ENCODE data around the gene PMVK. TPM values are rescaled to one million over a fixed set of nuclear protein-coding genes. Genes with fewer than 3 reads are reported as not detected.
A peak's percentile ranks its signal among the peaks of the same experiment; 100 is the strongest.

The PMVK gene
- total and polyA plus RNA-seq, 2 experiments from 2014 or later, result 12.5 to 53.5 TPM

DNA sequence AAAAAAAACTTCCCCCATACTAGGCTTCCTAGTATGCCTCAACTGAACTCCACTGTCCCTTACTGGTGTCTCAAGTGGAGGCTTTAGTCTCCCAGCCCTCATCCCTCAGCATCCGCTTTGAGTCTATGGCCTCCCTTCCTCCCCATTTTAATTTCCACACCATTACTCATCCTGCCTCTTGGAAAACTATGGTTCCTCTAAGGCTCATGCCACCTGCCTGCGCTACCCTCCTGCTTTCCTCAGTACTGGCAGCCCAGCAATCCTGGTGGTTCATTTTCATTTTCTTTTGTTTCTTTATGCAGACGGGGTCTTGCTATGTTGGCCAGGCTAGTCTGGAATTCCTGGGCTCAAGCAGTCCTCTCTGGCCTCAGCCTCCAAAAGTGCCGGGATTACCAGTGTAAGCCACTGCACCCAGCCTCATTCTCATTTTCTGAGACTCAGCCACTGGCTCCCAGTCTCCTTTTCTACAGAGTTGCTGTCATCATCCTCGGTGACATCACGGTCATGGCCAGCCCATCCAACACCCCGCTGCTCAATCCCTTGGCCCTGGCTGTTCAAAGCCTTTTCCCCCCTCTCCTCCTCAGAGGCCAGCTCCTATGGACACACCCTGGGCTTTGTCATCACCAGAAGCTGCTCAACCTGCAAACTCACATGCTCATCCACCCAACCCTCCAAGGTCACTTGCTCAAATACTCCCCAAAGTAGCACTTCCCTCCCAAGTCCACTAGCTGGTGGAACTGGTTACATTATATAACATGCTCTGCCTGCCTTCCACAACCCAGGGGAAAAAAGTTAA lies 2.3 kb upstream of the PMVK start:
- Histone ChIP-seq H3K9me3 (ENCODE audit: low read depth) (no peaks in the 10 kb centered on the region), H3K27ac (peak overlapping the region; percentile 96), H2AFZ (no peak overlapping the region), H3K4me1 (ENCODE audit: insufficient read depth) (peaks cover 15% of the 10 kb centered on the region), H3K36me3 (replicated peaks; ENCODE audit: insufficient read depth, low read depth) (no peaks in the 10 kb centered on the region), H3K4me3 (no peak overlapping the region), H3K4me2 (no peak overlapping the region), H3K27me3 (no peaks in the 10 kb centered on the region), H4K20me1 (ENCODE audit: insufficient read depth, poor library complexity, severe bottlenecking) (no peaks in the 10 kb centered on the region), H3K79me2 (peaks cover 9% of the 10 kb centered on the region), H3K9me2 (replicated peaks; ENCODE audit: insufficient read depth) (no peaks in the 10 kb centered on the region)
- TF ChIP-seq EZH2 (IDR thresholded peaks at IDR 0.05; ENCODE audit: borderline replicate concordance) (no peak), EZH2phosphoT487 (IDR thresholded peaks at IDR 0.05; ENCODE audit: low read depth, severe bottlenecking, unreplicated experiment) (no peak)
- TF ChIP-seq, protein P1, sequence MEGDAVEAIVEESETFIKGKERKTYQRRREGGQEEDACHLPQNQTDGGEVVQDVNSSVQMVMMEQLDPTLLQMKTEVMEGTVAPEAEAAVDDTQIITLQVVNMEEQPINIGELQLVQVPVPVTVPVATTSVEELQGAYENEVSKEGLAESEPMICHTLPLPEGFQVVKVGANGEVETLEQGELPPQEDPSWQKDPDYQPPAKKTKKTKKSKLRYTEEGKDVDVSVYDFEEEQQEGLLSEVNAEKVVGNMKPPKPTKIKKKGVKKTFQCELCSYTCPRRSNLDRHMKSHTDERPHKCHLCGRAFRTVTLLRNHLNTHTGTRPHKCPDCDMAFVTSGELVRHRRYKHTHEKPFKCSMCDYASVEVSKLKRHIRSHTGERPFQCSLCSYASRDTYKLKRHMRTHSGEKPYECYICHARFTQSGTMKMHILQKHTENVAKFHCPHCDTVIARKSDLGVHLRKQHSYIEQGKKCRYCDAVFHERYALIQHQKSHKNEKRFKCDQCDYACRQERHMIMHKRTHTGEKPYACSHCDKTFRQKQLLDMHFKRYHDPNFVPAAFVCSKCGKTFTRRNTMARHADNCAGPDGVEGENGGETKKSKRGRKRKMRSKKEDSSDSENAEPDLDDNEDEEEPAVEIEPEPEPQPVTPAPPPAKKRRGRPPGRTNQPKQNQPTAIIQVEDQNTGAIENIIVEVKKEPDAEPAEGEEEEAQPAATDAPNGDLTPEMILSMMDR (IDR thresholded peaks at IDR 0.05; ENCODE audit: poor library complexity), result no peak
- peak; percentile 48 for DNase-seq (ENCODE audit: low spot score)
- 95% methylated on average over 7 of the region's 7 CpGs for WGBS (ENCODE audit: low lambda C conversion rate, missing lambda C conversion rate)

DNA sequence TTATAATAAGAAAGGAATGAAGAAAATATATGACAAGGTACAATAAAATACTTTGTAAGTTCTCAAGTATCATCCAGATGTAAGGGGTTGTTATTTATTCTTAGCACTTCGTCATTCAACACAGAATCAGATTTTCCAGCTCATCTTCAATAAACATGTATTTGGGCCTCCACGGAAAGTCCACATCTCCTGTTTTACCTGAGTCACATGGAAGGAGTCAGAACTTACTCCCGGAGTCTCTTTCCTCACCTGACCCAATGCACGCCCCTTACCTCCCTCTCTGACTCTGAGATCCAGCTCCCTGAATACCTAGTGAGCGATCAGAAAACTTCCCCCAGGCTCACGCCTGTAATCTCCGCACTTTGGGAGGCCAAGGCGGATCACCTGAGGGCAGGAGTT lies 1.5 kb upstream of the PMVK start:
- Histone ChIP-seq H3K9me2 (replicated peaks; ENCODE audit: insufficient read depth) (no peaks in the 10 kb centered on the region), H3K36me3 (replicated peaks; ENCODE audit: insufficient read depth, low read depth) (no peaks in the 10 kb centered on the region), H4K20me1 (ENCODE audit: insufficient read depth, poor library complexity, severe bottlenecking) (no peaks in the 10 kb centered on the region), H3K4me2 (peak overlapping the region; percentile 69), H3K9me3 (ENCODE audit: low read depth) (no peaks in the 10 kb centered on the region), H3K4me1 (ENCODE audit: insufficient read depth) (peaks cover 8% of the 10 kb centered on the region), H3K27me3 (no peaks in the 10 kb centered on the region), H3K4me3 (no peak overlapping the region), H2AFZ (no peak overlapping the region), H3K79me2 (peaks cover 9% of the 10 kb centered on the region), H3K27ac (peak overlapping the region; percentile 96)
- DNase-seq (ENCODE audit: low spot score), result no peak
- WGBS (ENCODE audit: low lambda C conversion rate, missing lambda C conversion rate), result 82% methylated on average over 8 of the region's 8 CpGs
- TF ChIP-seq EZH2phosphoT487 (IDR thresholded peaks at IDR 0.05; ENCODE audit: low read depth, severe bottlenecking, unreplicated experiment) (no peak), EZH2 (IDR thresholded peaks at IDR 0.05; ENCODE audit: borderline replicate concordance) (no peak)
- TF ChIP-seq, protein P1 (IDR thresholded peaks at IDR 0.05; ENCODE audit: poor library complexity), result no peak

- Histone ChIP-seq H3K79me2 (peaks cover 9% of the 10 kb centered on the region), H3K4me1 (ENCODE audit: insufficient read depth) (peaks cover 8% of the 10 kb centered on the region), H3K4me3 (peak overlapping the region; percentile 26), H3K27ac (peak overlapping the region; percentile 96), H3K36me3 (replicated peaks; ENCODE audit: insufficient read depth, low read depth) (no peaks in the 10 kb centered on the region), H4K20me1 (ENCODE audit: insufficient read depth, poor library complexity, severe bottlenecking) (no peaks in the 10 kb centered on the region), H3K4me2 (peak overlapping the region; percentile 69), H2AFZ (peak overlapping the region; percentile 71), H3K9me2 (replicated peaks; ENCODE audit: insufficient read depth) (no peaks in the 10 kb centered on the region), H3K27me3 (no peaks in the 10 kb centered on the region), H3K9me3 (ENCODE audit: low read depth) (no peaks in the 10 kb centered on the region)
- 1% methylated on average over 36 of the region's 36 CpGs for WGBS (ENCODE audit: low lambda C conversion rate, missing lambda C conversion rate)
- DNase-seq (ENCODE audit: low spot score), result peak; percentile 95
- TF ChIP-seq EZH2 (IDR thresholded peaks at IDR 0.05; ENCODE audit: borderline replicate concordance), result no peak
- TF ChIP-seq, protein P1 (IDR thresholded peaks at IDR 0.05; ENCODE audit: poor library complexity), result peak; percentile 23
Measured at GRCh38 chr1:154937085-154937987, 817 bp upstream of the PMVK start.
